Left kidney (tissue), 2 donors: ENCODE results near the gene MMP25. TPM values are rescaled to one million over a fixed set of nuclear protein-coding genes. Genes with fewer than 3 reads are reported as not detected.

Experiments used
- DNase-seq: peaks from one replicate; pipeline ENCODE4 v3.0.0-alpha.2; 2013
- polyA plus RNA-seq: library from polyadenylated mRNA; unstranded; fragments of 120-200 nt; gene quantifications from one replicate; pipeline ENCODE4 v1.2.1, GENCODE V29; 2013; ENCODE audit not compliant: insufficient read length

The MMP25 gene
- polyA plus RNA-seq, 1 donor, result 1.7 TPM

GRCh38 chr16:3015865-3016521 is 30.4 kb upstream of the MMP25 start:
- no peak for DNase-seq

- no peak for DNase-seq
Observed at GRCh38 chr16:3017344-3017743, 29.0 kb upstream of the MMP25 start.

- no peak for DNase-seq
Observed at GRCh38 chr16:3017794-3018506, 28.4 kb upstream of the MMP25 start, which contains the start of gene CLDN6. CLDN6 (minus strand) TSS chr16:3018183; CDS start chr16:3016021, 2,162 bp downstream.

- DNase-seq, result no peak
Observed at GRCh38 chr16:3019594-3020246, 26.6 kb upstream of the MMP25 start.

- peak; percentile 82 for DNase-seq
Observed at GRCh38 chr16:3020247-3020603, 26.1 kb upstream of the MMP25 start, which contains the start of gene TNFRSF12A. TNFRSF12A (plus strand) TSS chr16:3020368; CDS start chr16:3020398, 30 bp downstream.

GRCh38 chr16:3020604-3021448 is 25.5 kb upstream of the MMP25 start:
- DNase-seq, result no peak

- no peak for DNase-seq
Observed at GRCh38 chr16:3021449-3022207, 24.7 kb upstream of the MMP25 start.

GRCh38 chr16:3022208-3022683 is 24.1 kb upstream of the MMP25 start:
- DNase-seq, result peak; percentile 82

- DNase-seq, result no peak
Observed at GRCh38 chr16:3022684-3023414, 23.5 kb upstream of the MMP25 start.

- no peak for DNase-seq
Observed at GRCh38 chr16:3023415-3023668, 23.0 kb upstream of the MMP25 start.

- DNase-seq, result peak; percentile 96
Observed at GRCh38 chr16:3023669-3024478, 22.5 kb upstream of the MMP25 start, which contains the start of the genes HCFC1R1 and THOC6. HCFC1R1 (minus strand) TSS chr16:3023942; CDS start chr16:3023941, 1 bp downstream. THOC6 (plus strand) TSS chr16:3024035; CDS start chr16:3024327, 292 bp downstream.

GRCh38 chr16:3025032-3026002 is 21.0 kb upstream of the MMP25 start:
- DNase-seq, result no peak

- DNase-seq, result no peak
Observed at GRCh38 chr16:3026003-3026378, 20.4 kb upstream of the MMP25 start.

- no peak for DNase-seq
Observed at GRCh38 chr16:3026609-3027488, 19.5 kb upstream of the MMP25 start.

- no peak for DNase-seq
Observed at GRCh38 chr16:3027489-3027795, 18.9 kb upstream of the MMP25 start.

GRCh38 chr16:3027983-3028715 is 18.2 kb upstream of the MMP25 start:
- peak; percentile 85 for DNase-seq
